NOMO-1 treated with DMSO at 0.1 percent for 48 hours (cell line): ENCODE results near the gene EWSR1.

Experiments
- DNase-seq: peaks from one replicate; lab custom pipeline; 2025; ENCODE audit not compliant: unreplicated experiment; lab: John Stamatoyannopoulos, UW

Gene EWSR1

GRCh38 chr22:29267462-29267857 lies 608 bp upstream of the EWSR1 start:
- no peak for DNase-seq

GRCh38 chr22:29268511-29269229 lies 602 bp downstream of the EWSR1 start:
- DNase-seq, result no peak

- no peak for DNase-seq
Measured at GRCh38 chr22:29269230-29269604, 1.1 kb downstream of the EWSR1 start.

- peak; percentile 58 for DNase-seq
Measured at GRCh38 chr22:29269731-29270474, 1.8 kb downstream of the EWSR1 start.

- DNase-seq, result peak; percentile 85
Measured at GRCh38 chr22:29270475-29271271, 2.6 kb downstream of the EWSR1 start.

- DNase-seq, result no peak
Measured at GRCh38 chr22:29272624-29273023, 4.6 kb downstream of the EWSR1 start.

GRCh38 chr22:29275167-29275566 lies 7.1 kb downstream of the EWSR1 start:
- no peak for DNase-seq

- DNase-seq, result no peak
Measured at GRCh38 chr22:29275819-29276565, 7.9 kb downstream of the EWSR1 start.

GRCh38 chr22:29277927-29278326 lies 9.9 kb downstream of the EWSR1 start:
- no peak for DNase-seq

GRCh38 chr22:29284196-29284595 lies 16.1 kb downstream of the EWSR1 start:
- no peak for DNase-seq

GRCh38 chr22:29288837-29289236 lies 20.8 kb downstream of the EWSR1 start:
- no peak for DNase-seq

GRCh38 chr22:29290061-29290460 lies 22.0 kb downstream of the EWSR1 start:
- DNase-seq, result no peak

GRCh38 chr22:29291215-29291614 lies 23.1 kb downstream of the EWSR1 start:
- DNase-seq, result no peak

GRCh38 chr22:29292379-29292778 lies 24.3 kb downstream of the EWSR1 start:
- DNase-seq, result no peak

GRCh38 chr22:29298641-29299040 lies 30.6 kb downstream of the EWSR1 start:
- DNase-seq, result no peak

- no peak for DNase-seq
Measured at GRCh38 chr22:29299136-29299900, 31.2 kb downstream of the EWSR1 start.

GRCh38 chr22:29300467-29300806 lies 32.4 kb downstream of the EWSR1 start:
- no peak for DNase-seq

- no peak for DNase-seq
Measured at GRCh38 chr22:29300807-29301601, 32.9 kb downstream of the EWSR1 start.

- no peak for DNase-seq
Measured at GRCh38 chr22:29301716-29302401, 33.8 kb downstream of the EWSR1 start.
